PC-3 (cell line): ENCODE data around the gene C21orf91. TPM values are rescaled to one million over a fixed set of nuclear protein-coding genes. Genes with fewer than 3 reads are reported as not detected.

ENCODE experiments used
- ATAC-seq: fragments of 200-7000 bp; cut with Tn5 transposase; 2 replicates; pipeline ENCODE4 v1.9.1; 2020; ENCODE audit warnings: mild to moderate bottlenecking, moderate library complexity
- BruUV-seq: library from RNA; stranded (reverse); fragments of 400-500 nt; replicated peaks from 2 replicates; lab custom pipeline; 2021; lab: Mats Ljungman, UMichigan
- CTCF ChIA-PET: fragments of 300-600 bp; sonication (Branson Sonifier 250); formaldehyde crosslinking; loops from one replicate; lab custom pipeline; 2022; ENCODE audit warnings: antibody characterized with exemption; lab: Charles Lee
- POLR2A ChIA-PET: fragments of 300-600 bp; sonication (Branson Sonifier 250); formaldehyde crosslinking; loops from one replicate; lab custom pipeline; 2022; ENCODE audit warnings: antibody characterized with exemption; ENCODE audit not compliant: unreplicated experiment; lab: Charles Lee
- DNase-seq: peaks from one replicate; pipeline ENCODE4 v3.0.0-alpha.2; 2015
- H2AFZ ChIP-seq: fragments of 300-600 bp; sonication (generic); 2 replicates; pipeline ENCODE4 v1.6.0; 2016; ENCODE audit warnings: antibody characterized with exemption, low read length
- H3F3A ChIP-seq: fragments of 300-600 bp; sonication (generic); one replicate; pipeline ENCODE4 v1.6.0; 2017; ENCODE audit warnings: antibody characterized with exemption, low read length, control low read depth, mild to moderate bottlenecking; ENCODE audit not compliant: unreplicated experiment
- H3K27ac ChIP-seq: fragments of 300-600 bp; sonication (generic); 2 replicates; pipeline ENCODE4 v1.5.1; 2016; ENCODE audit warnings: mild to moderate bottlenecking, low read length
- H3K27me3 ChIP-seq: fragments of 300-600 bp; sonication (generic); 2 replicates; pipeline ENCODE4 v1.6.1; 2016; ENCODE audit warnings: low read length, mixed read lengths
- H3K36me3 ChIP-seq: fragments of 300-600 bp; sonication (generic); 2 replicates; pipeline ENCODE4 v1.6.1; 2016; ENCODE audit warnings: low read depth, mixed run types, low read length, mixed read lengths
- H3K4me1 ChIP-seq: fragments of 300-600 bp; sonication (generic); 2 replicates; pipeline ENCODE4 v1.5.1; 2016; ENCODE audit warnings: low read length; ENCODE audit not compliant: insufficient read depth
- H3K4me2 ChIP-seq: fragments of 300-600 bp; sonication (generic); 2 replicates; pipeline ENCODE4 v1.6.0; 2016; ENCODE audit warnings: low read length
- H3K4me3 ChIP-seq: fragments of 300-600 bp; sonication (generic); 2 replicates; pipeline ENCODE4 v1.5.1; 2016; ENCODE audit warnings: mild to moderate bottlenecking, low read length, mixed read lengths
- H3K79me2 ChIP-seq: fragments of 300-600 bp; sonication (generic); 2 replicates; pipeline ENCODE4 v1.6.1; 2017; ENCODE audit warnings: low read length, mixed read lengths
- H3K9ac ChIP-seq: fragments of 300-600 bp; sonication (generic); 2 replicates; pipeline ENCODE4 v1.6.0; 2016; ENCODE audit warnings: mild to moderate bottlenecking, low read length
- H3K9me2 ChIP-seq: fragments of 300-600 bp; sonication (generic); replicated peaks from 2 replicates; pipeline ENCODE4 v1.6.1; 2016; ENCODE audit warnings: mixed run types, low read length, mixed read lengths
- H3K9me3 ChIP-seq: fragments of 300-600 bp; sonication (generic); 2 replicates; pipeline ENCODE4 v1.6.1; 2016; ENCODE audit warnings: low read length, mixed read lengths
- H4K20me1 ChIP-seq: fragments of 300-600 bp; sonication (generic); 2 replicates; pipeline ENCODE4 v1.6.1; 2016; ENCODE audit warnings: low read length, mixed read lengths
- EZH2 ChIP-seq: fragments of 300-600 bp; sonication (generic); IDR thresholded peaks from one replicate; pipeline ENCODE4 v1.6.1; 2017; ENCODE audit warnings: antibody characterized with exemption, mild to moderate bottlenecking, low read length; ENCODE audit not compliant: unreplicated experiment
- EZH2phosphoT487 ChIP-seq: fragments of 300-600 bp; sonication (generic); IDR thresholded peaks from 2 replicates; pipeline ENCODE4 v1.6.1; 2018; ENCODE audit warnings: mild to moderate bottlenecking, antibody characterized with exemption, low read length, borderline replicate concordance
- intact Hi-C: fragments of 100-400 bp; cut with micrococcal nuclease; formaldehyde crosslinking; loops from 2 replicates; pipeline ENCODE4 v1.9.0; 2023
- total RNA-seq: library from RNA; depleted of rRNA; stranded (reverse); fragments of >200 nt; gene quantifications from 2 replicates; pipeline ENCODE4 v1.2.3, GENCODE V29; 2014
- TF ChIP-seq, protein P1 (sequence below): fragments of 300-600 bp; sonication (generic); conservative IDR thresholded peaks from 2 replicates; pipeline ENCODE4 v1.5.1; 2017; ENCODE audit warnings: antibody characterized with exemption, low read depth, mild to moderate bottlenecking, low read length

The C21orf91 gene
- total RNA-seq, 1 experiment from 2014 or later, result 7.7 TPM

DNA sequence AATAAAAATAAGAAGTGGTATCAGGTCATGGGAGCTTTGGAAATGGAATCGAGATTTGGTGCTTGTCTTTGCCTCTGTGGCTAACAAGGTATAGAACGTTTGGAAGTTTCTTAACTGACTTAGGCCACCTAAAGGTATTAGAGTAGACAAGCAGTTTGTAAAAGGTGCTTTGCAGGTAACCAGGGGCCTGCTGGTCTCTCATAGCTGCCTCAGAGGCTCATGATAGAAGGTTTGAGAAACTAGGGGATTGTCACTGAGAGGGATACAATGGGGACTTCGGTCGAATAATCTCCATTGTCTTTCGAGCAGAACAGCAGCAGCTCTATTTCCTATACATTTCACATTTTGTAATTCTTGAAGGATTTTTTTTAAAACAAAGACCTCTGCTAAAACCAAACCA lies 37.6 kb downstream of the C21orf91 start:
- Histone ChIP-seq H3K27me3 (no peaks in the 10 kb centered on the region), H3K9me2 (no peaks in the 10 kb centered on the region), H3K27ac (no peak overlapping the region), H2AFZ (no peak overlapping the region), H3F3A (no peaks in the 10 kb centered on the region), H3K4me2 (no peak overlapping the region), H3K9me3 (no peaks in the 10 kb centered on the region), H3K4me1 (peaks cover 15% of the 10 kb centered on the region), H3K36me3 (peaks cover 8% of the 10 kb centered on the region), H4K20me1 (no peaks in the 10 kb centered on the region), H3K79me2 (no peaks in the 10 kb centered on the region), H3K4me3 (no peak overlapping the region), H3K9ac (no peak overlapping the region)
- ATAC-seq (no peak), DNase-seq (no peak)
- ChIA-PET CTCF (no interaction called here), POLR2A (no interaction called here)
- intact Hi-C loops, result no loop called here
- BruUV-seq, result no TSS peak
- no peak for TF ChIP-seq EZH2
- TF ChIP-seq EZH2phosphoT487, result no peak
- TF ChIP-seq, protein P1, sequence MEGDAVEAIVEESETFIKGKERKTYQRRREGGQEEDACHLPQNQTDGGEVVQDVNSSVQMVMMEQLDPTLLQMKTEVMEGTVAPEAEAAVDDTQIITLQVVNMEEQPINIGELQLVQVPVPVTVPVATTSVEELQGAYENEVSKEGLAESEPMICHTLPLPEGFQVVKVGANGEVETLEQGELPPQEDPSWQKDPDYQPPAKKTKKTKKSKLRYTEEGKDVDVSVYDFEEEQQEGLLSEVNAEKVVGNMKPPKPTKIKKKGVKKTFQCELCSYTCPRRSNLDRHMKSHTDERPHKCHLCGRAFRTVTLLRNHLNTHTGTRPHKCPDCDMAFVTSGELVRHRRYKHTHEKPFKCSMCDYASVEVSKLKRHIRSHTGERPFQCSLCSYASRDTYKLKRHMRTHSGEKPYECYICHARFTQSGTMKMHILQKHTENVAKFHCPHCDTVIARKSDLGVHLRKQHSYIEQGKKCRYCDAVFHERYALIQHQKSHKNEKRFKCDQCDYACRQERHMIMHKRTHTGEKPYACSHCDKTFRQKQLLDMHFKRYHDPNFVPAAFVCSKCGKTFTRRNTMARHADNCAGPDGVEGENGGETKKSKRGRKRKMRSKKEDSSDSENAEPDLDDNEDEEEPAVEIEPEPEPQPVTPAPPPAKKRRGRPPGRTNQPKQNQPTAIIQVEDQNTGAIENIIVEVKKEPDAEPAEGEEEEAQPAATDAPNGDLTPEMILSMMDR, result no peak

GRCh38 chr21:17780539-17780938 lies 38.6 kb downstream of the C21orf91 start:
- Histone ChIP-seq H2AFZ (no peak overlapping the region), H3K4me1 (peaks cover 15% of the 10 kb centered on the region), H3K36me3 (peaks cover 3% of the 10 kb centered on the region), H3F3A (no peaks in the 10 kb centered on the region), H4K20me1 (no peaks in the 10 kb centered on the region), H3K9me3 (no peaks in the 10 kb centered on the region), H3K4me3 (no peak overlapping the region), H3K4me2 (no peak overlapping the region), H3K79me2 (no peaks in the 10 kb centered on the region), H3K27me3 (no peaks in the 10 kb centered on the region), H3K27ac (no peak overlapping the region), H3K9ac (no peak overlapping the region), H3K9me2 (no peaks in the 10 kb centered on the region)
- DNase-seq, result no peak
- ChIA-PET CTCF (no interaction called here), POLR2A (no interaction called here)
- ATAC-seq, result no peak
- intact Hi-C loops, result no loop called here
- no TSS peak for BruUV-seq
- TF ChIP-seq, protein P1, result no peak
- TF ChIP-seq EZH2phosphoT487 (no peak), EZH2 (no peak)

- Histone ChIP-seq H3F3A (no peaks in the 10 kb centered on the region), H3K9me2 (no peaks in the 10 kb centered on the region), H3K4me1 (peaks cover 14% of the 10 kb centered on the region), H3K4me3 (no peak overlapping the region), H3K4me2 (no peak overlapping the region), H3K27ac (no peak overlapping the region), H2AFZ (no peak overlapping the region), H3K27me3 (no peaks in the 10 kb centered on the region), H3K36me3 (no peaks in the 10 kb centered on the region), H3K9me3 (no peaks in the 10 kb centered on the region), H3K79me2 (no peaks in the 10 kb centered on the region), H3K9ac (no peak overlapping the region), H4K20me1 (no peaks in the 10 kb centered on the region)
- ATAC-seq (no peak), DNase-seq (no peak)
- BruUV-seq, result no TSS peak
- CTCF ChIA-PET, result no interaction called here
- TF ChIP-seq, protein P1, result no peak
- TF ChIP-seq EZH2, result no peak
- no peak for TF ChIP-seq EZH2phosphoT487
- POLR2A ChIA-PET, result no interaction called here
- intact Hi-C loops, result no loop called here
Measured at GRCh38 chr21:17779980-17780379, 39.2 kb downstream of the C21orf91 start.
